ENCODE data around the gene SOHLH1.

The SOHLH1 gene

GRCh38 chr9:135690836-135691570 lies 8.3 kb downstream of the SOHLH1 start:
- Histone ChIP-seq H4K20me1 (ENCODE audit: insufficient read depth, low read length) (no peaks in the 10 kb centered on the region), H3K4me3 (ENCODE audit: low read length) (no peak overlapping the region), H3K36me3 (replicated peaks; ENCODE audit: low read depth, low read length) (no peaks in the 10 kb centered on the region), H3K9me3 (ENCODE audit: insufficient read depth, low read length) (no peaks in the 10 kb centered on the region), H3K9ac (ENCODE audit: low read length) (no peak overlapping the region), H3K4me1 (ENCODE audit: low read length) (no peaks in the 10 kb centered on the region), H3K27ac (ENCODE audit: low read length) (no peak overlapping the region), H3K27me3 (ENCODE audit: low read depth, low read length) (no peaks in the 10 kb centered on the region), H3K4me2 (ENCODE audit: low read length) (no peak overlapping the region), H2AFZ (ENCODE audit: low read depth, low read length) (no peak overlapping the region), H3K79me2 (ENCODE audit: low read length) (no peaks in the 10 kb centered on the region)
- TF ChIP-seq EZH2phosphoT487 (IDR thresholded peaks at IDR 0.05; ENCODE audit: low read depth) (no peak), CTCF (IDR thresholded peaks at IDR 0.05; ENCODE audit: low read depth, low read length) (no peak)

GRCh38 chr9:135689011-135689410 lies 10.3 kb downstream of the SOHLH1 start:
- Histone ChIP-seq H2AFZ (ENCODE audit: low read depth, low read length) (no peak overlapping the region), H3K4me2 (ENCODE audit: low read length) (no peak overlapping the region), H3K79me2 (ENCODE audit: low read length) (no peaks in the 10 kb centered on the region), H4K20me1 (ENCODE audit: insufficient read depth, low read length) (no peaks in the 10 kb centered on the region), H3K4me1 (ENCODE audit: low read length) (no peaks in the 10 kb centered on the region), H3K27me3 (ENCODE audit: low read depth, low read length) (no peaks in the 10 kb centered on the region), H3K36me3 (replicated peaks; ENCODE audit: low read depth, low read length) (no peaks in the 10 kb centered on the region), H3K9me3 (ENCODE audit: insufficient read depth, low read length) (no peaks in the 10 kb centered on the region), H3K27ac (ENCODE audit: low read length) (no peak overlapping the region), H3K4me3 (ENCODE audit: low read length) (no peak overlapping the region), H3K9ac (ENCODE audit: low read length) (no peak overlapping the region)
- no peak for TF ChIP-seq CTCF (IDR thresholded peaks at IDR 0.05; ENCODE audit: low read depth, low read length)
- no peak for TF ChIP-seq EZH2phosphoT487 (IDR thresholded peaks at IDR 0.05; ENCODE audit: low read depth)

- TF ChIP-seq CTCF (IDR thresholded peaks at IDR 0.05; ENCODE audit: low read depth, low read length), result no peak
- TF ChIP-seq EZH2phosphoT487 (IDR thresholded peaks at IDR 0.05; ENCODE audit: low read depth), result no peak
- Histone ChIP-seq H3K4me1 (ENCODE audit: low read length) (no peaks in the 10 kb centered on the region), H4K20me1 (ENCODE audit: insufficient read depth, low read length) (no peaks in the 10 kb centered on the region), H3K27ac (ENCODE audit: low read length) (no peak overlapping the region), H3K4me2 (ENCODE audit: low read length) (no peak overlapping the region), H3K9ac (ENCODE audit: low read length) (no peak overlapping the region), H3K27me3 (ENCODE audit: low read depth, low read length) (no peaks in the 10 kb centered on the region), H3K4me3 (ENCODE audit: low read length) (no peak overlapping the region), H3K79me2 (ENCODE audit: low read length) (no peaks in the 10 kb centered on the region), H2AFZ (ENCODE audit: low read depth, low read length) (no peak overlapping the region), H3K36me3 (replicated peaks; ENCODE audit: low read depth, low read length) (no peaks in the 10 kb centered on the region), H3K9me3 (ENCODE audit: insufficient read depth, low read length) (no peaks in the 10 kb centered on the region)
Observed at GRCh38 chr9:135687216-135687615, 12.1 kb downstream of the SOHLH1 start.

- H3K4me2 ChIP-seq (ENCODE audit: low read length), result no peak overlapping the region
- H3K27me3 ChIP-seq (ENCODE audit: low read depth, low read length), result no peaks in the 10 kb centered on the region
- H3K4me3 ChIP-seq (ENCODE audit: low read length), result no peak overlapping the region
- no peak overlapping the region for H3K27ac ChIP-seq (ENCODE audit: low read length)
- H4K20me1 ChIP-seq (ENCODE audit: insufficient read depth, low read length), result no peaks in the 10 kb centered on the region
- H3K9me3 ChIP-seq (ENCODE audit: insufficient read depth, low read length), result no peaks in the 10 kb centered on the region
- H3K79me2 ChIP-seq (ENCODE audit: low read length), result no peaks in the 10 kb centered on the region
- TF ChIP-seq CTCF (IDR thresholded peaks at IDR 0.05; ENCODE audit: low read depth, low read length), result no peak
- H3K36me3 ChIP-seq (replicated peaks; ENCODE audit: low read depth, low read length), result no peaks in the 10 kb centered on the region
- no peak overlapping the region for H2AFZ ChIP-seq (ENCODE audit: low read depth, low read length)
- H3K4me1 ChIP-seq (ENCODE audit: low read length), result no peaks in the 10 kb centered on the region
- no peak overlapping the region for H3K9ac ChIP-seq (ENCODE audit: low read length)
Observed at GRCh38 chr9:135684691-135685090, 14.6 kb downstream of the SOHLH1 start.
